Measurements from ENCODE around the gene ADGRG2.
"Not testable (repeated sequence)": the region's sequence is repeated elsewhere in the genome, so short reads cannot be mapped to it uniquely, and the experiment has no call there.

ADGRG2 gene

DNA sequence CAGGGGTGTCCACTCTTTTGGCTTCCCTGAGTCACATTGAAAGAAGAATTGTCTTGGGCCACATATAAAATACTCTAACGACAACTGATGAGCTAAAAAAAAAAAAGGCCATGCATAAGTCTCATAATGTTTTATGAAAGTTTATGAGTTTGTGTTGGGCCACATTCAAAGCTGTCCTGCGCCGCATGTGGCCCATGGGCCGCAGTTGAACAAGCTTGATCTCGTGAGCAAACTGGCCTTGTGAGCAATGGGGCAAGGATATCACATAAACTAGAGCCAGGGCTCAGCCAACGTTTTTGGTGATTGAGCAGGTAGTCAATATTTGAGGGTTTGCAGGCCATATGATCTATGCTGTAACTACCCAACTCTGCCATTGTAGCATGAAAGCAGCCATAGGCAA, 93.7 kb downstream of the ADGRG2 start:
- TF ChIP-seq CTBP1 (IDR thresholded peaks at IDR 0.05; ENCODE audit: borderline replicate concordance) (no peak), ELF4 (IDR thresholded peaks at IDR 0.05) (no peak)
- no peak for DNase-seq (ENCODE audit: extremely low spot score)
- CTCF ChIA-PET: no interaction called here
- POLR2A ChIA-PET: no interaction called here

DNA sequence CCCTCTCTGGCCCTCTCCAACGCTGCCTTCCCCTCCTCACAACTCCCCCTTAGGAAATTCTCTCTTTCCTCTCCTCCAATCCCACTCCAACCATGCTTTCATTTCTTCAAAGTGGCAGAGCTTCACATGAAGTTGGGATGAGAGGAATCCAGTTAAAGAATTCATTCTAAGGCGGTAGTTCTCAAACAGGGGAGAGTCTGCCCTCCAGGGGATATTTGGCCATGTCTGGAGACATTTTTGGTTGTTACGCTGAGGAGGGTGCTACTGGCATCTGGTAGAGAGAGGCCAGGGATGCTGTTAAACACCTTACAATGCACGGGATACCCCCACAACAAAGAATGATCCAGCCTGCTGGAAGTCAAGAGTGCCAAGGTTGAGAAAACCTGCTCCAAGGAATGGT, 97.9 kb downstream of the ADGRG2 start:
- ChIA-PET POLR2A (no interaction called here), CTCF (interaction anchor here (1.0 kb wide), 1 partner anchor 16 kb away, joined by 4 read pairs; no protein-coding TSS in a partner anchor)
- DNase-seq (ENCODE audit: extremely low spot score): no peak
- TF ChIP-seq ARNT (IDR thresholded peaks at IDR 0.05): no peak
- no peak for TF ChIP-seq FOXM1 (IDR thresholded peaks at IDR 0.05; ENCODE audit: borderline replicate concordance)
- no peak for TF ChIP-seq SP1 (IDR thresholded peaks at IDR 0.05)
- TF ChIP-seq ZNF384 (IDR thresholded peaks at IDR 0.05): no peak
- no peak for TF ChIP-seq L3MBTL2 (conservative IDR thresholded peaks at IDR 0.05)
- no peak for TF ChIP-seq PKNOX1 (IDR thresholded peaks at IDR 0.05)
- TF ChIP-seq ELF4 (IDR thresholded peaks at IDR 0.05): no peak
- no peak for TF ChIP-seq FOXA1 (IDR thresholded peaks at IDR 0.05)
- no peak for TF ChIP-seq CTBP1 (IDR thresholded peaks at IDR 0.05; ENCODE audit: borderline replicate concordance)
- no peak for TF ChIP-seq NFRKB (IDR thresholded peaks at IDR 0.05)
- TF ChIP-seq HDGF (IDR thresholded peaks at IDR 0.05; ENCODE audit: borderline replicate concordance): no peak
- no peak for TF ChIP-seq BHLHE40 (IDR thresholded peaks at IDR 0.05; ENCODE audit: borderline replicate concordance)
- TF ChIP-seq FOXK2 (IDR thresholded peaks at IDR 0.05): no peak
- TF ChIP-seq TARDBP (IDR thresholded peaks at IDR 0.05): no peak
- no peak for TF ChIP-seq SUZ12 (IDR thresholded peaks at IDR 0.05)
- no peak for TF ChIP-seq LEF1 (IDR thresholded peaks at IDR 0.05; ENCODE audit: borderline replicate concordance)

DNA sequence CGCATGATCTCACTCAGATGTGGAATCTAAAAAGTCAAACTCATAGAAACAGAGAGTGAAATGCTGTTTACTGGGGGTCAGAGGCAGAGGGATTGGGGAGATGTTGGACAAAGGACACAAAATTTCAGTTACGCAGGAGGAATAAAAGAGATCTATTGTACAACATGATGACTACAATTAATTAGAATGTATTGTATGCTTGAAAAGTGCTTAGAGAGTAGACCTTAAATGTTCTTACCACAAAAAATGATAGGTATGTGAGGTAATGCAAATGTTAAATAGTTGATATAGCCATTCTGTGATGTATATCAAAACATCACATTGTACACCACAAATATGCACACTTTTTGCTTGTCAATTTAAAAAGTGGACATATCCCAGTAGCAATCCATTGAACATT, 102.3 kb downstream of the ADGRG2 start:
- CTCF ChIA-PET: no interaction called here
- TF ChIP-seq BHLHE40 (IDR thresholded peaks at IDR 0.05; ENCODE audit: borderline replicate concordance): no peak
- TF ChIP-seq L3MBTL2 (conservative IDR thresholded peaks at IDR 0.05): no peak
- no peak for TF ChIP-seq CTBP1 (IDR thresholded peaks at IDR 0.05; ENCODE audit: borderline replicate concordance)
- no peak for TF ChIP-seq ZNF384 (IDR thresholded peaks at IDR 0.05)
- no peak for TF ChIP-seq SUZ12 (IDR thresholded peaks at IDR 0.05)
- no peak for TF ChIP-seq SP1 (IDR thresholded peaks at IDR 0.05)
- no peak for TF ChIP-seq LEF1 (IDR thresholded peaks at IDR 0.05; ENCODE audit: borderline replicate concordance)
- no peak for TF ChIP-seq FOXA1 (IDR thresholded peaks at IDR 0.05)
- TF ChIP-seq HDGF (IDR thresholded peaks at IDR 0.05; ENCODE audit: borderline replicate concordance): no peak
- TF ChIP-seq TARDBP (IDR thresholded peaks at IDR 0.05): no peak
- TF ChIP-seq ELF4 (IDR thresholded peaks at IDR 0.05): no peak
- TF ChIP-seq NFRKB (IDR thresholded peaks at IDR 0.05): no peak
- no peak for TF ChIP-seq FOXK2 (IDR thresholded peaks at IDR 0.05)
- TF ChIP-seq PKNOX1 (IDR thresholded peaks at IDR 0.05): no peak
- no peak for TF ChIP-seq ARNT (IDR thresholded peaks at IDR 0.05)
- no peak for TF ChIP-seq FOXM1 (IDR thresholded peaks at IDR 0.05; ENCODE audit: borderline replicate concordance)
- DNase-seq (ENCODE audit: extremely low spot score): no peak
- POLR2A ChIA-PET: no interaction called here

GRCh38 chrX:19017271-19017670, 105.0 kb downstream of the ADGRG2 start:
- ChIA-PET CTCF (interaction anchor here (0.6 to 1.3 kb wide), 8 partner anchors 10 to 629 kb away, joined by 3 to 5 read pairs (median 4); no protein-coding TSS in a partner anchor), POLR2A (no interaction called here)
- peak; percentile 51 for DNase-seq (ENCODE audit: extremely low spot score)
- TF ChIP-seq LEF1 (IDR thresholded peaks at IDR 0.05; ENCODE audit: borderline replicate concordance) (no peak), TARDBP (IDR thresholded peaks at IDR 0.05) (no peak), SP1 (IDR thresholded peaks at IDR 0.05) (no peak), FOXK2 (IDR thresholded peaks at IDR 0.05) (no peak), ARNT (IDR thresholded peaks at IDR 0.05) (no peak), SUZ12 (IDR thresholded peaks at IDR 0.05) (no peak), HDGF (IDR thresholded peaks at IDR 0.05; ENCODE audit: borderline replicate concordance) (no peak), ZNF384 (IDR thresholded peaks at IDR 0.05) (no peak), FOXA1 (IDR thresholded peaks at IDR 0.05) (no peak), FOXM1 (IDR thresholded peaks at IDR 0.05; ENCODE audit: borderline replicate concordance) (no peak), NFRKB (IDR thresholded peaks at IDR 0.05) (no peak)

GRCh38 chrX:19016614-19017013, 105.7 kb downstream of the ADGRG2 start:
- CTCF ChIA-PET: interaction anchor here (0.6 to 1.3 kb wide), 4 partner anchors 23 to 326 kb away, joined by 3 to 5 read pairs (median 4); no protein-coding TSS in a partner anchor
- DNase-seq (ENCODE audit: extremely low spot score); POLR2A ChIA-PET: not testable (repeated sequence)

GRCh38 chrX:19007868-19008267, 114.4 kb downstream of the ADGRG2 start:
- ChIA-PET POLR2A (no interaction called here), CTCF (interaction anchor here (0.5 kb wide), 1 partner anchor 11 kb away, joined by 9 read pairs; no protein-coding TSS in a partner anchor)
- no peak for DNase-seq (ENCODE audit: extremely low spot score)
- TF ChIP-seq SP1 (IDR thresholded peaks at IDR 0.05): no peak
- no peak for TF ChIP-seq ARNT (IDR thresholded peaks at IDR 0.05)
- TF ChIP-seq CTBP1 (IDR thresholded peaks at IDR 0.05; ENCODE audit: borderline replicate concordance): no peak
- TF ChIP-seq L3MBTL2 (conservative IDR thresholded peaks at IDR 0.05): no peak

DNA sequence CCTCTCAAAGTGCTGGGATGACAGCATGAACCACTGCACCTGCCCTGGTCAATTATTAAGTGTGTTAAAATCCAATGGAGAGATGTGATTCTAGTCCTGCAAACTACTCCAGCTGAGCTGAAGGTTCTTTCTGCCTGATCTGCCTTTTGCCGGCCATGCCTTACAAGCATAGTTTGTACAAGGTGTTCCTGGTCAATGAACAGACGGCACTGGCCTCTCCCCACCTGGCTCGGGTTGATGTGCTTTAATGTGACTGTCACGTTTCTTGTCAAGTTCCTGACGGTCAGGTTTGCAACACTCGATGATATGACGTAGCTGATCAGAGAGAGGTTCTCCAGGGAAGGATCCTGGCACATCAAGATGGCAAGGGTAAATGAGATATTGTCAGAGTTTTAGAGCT, 115.3 kb downstream of the ADGRG2 start:
- ChIA-PET POLR2A (no interaction called here), CTCF (interaction anchor here (0.8 kb wide), 1 partner anchor 11 kb away, joined by 3 read pairs; no protein-coding TSS in a partner anchor)
- DNase-seq (ENCODE audit: extremely low spot score): no peak
- no peak for TF ChIP-seq CTBP1 (IDR thresholded peaks at IDR 0.05; ENCODE audit: borderline replicate concordance)
- no peak for TF ChIP-seq TARDBP (IDR thresholded peaks at IDR 0.05)
- TF ChIP-seq SUZ12 (IDR thresholded peaks at IDR 0.05): no peak
- TF ChIP-seq SP1 (IDR thresholded peaks at IDR 0.05): no peak
- TF ChIP-seq ELF4 (IDR thresholded peaks at IDR 0.05): no peak
- no peak for TF ChIP-seq L3MBTL2 (conservative IDR thresholded peaks at IDR 0.05)
- TF ChIP-seq FOXA1 (IDR thresholded peaks at IDR 0.05): no peak
- no peak for TF ChIP-seq NFRKB (IDR thresholded peaks at IDR 0.05)
- no peak for TF ChIP-seq FOXK2 (IDR thresholded peaks at IDR 0.05)
- TF ChIP-seq ARNT (IDR thresholded peaks at IDR 0.05): no peak
- no peak for TF ChIP-seq BHLHE40 (IDR thresholded peaks at IDR 0.05; ENCODE audit: borderline replicate concordance)
- TF ChIP-seq PKNOX1 (IDR thresholded peaks at IDR 0.05): no peak
- TF ChIP-seq ZNF384 (IDR thresholded peaks at IDR 0.05): no peak
- no peak for TF ChIP-seq FOXM1 (IDR thresholded peaks at IDR 0.05; ENCODE audit: borderline replicate concordance)
- TF ChIP-seq HDGF (IDR thresholded peaks at IDR 0.05; ENCODE audit: borderline replicate concordance): no peak
- no peak for TF ChIP-seq LEF1 (IDR thresholded peaks at IDR 0.05; ENCODE audit: borderline replicate concordance)
